Measurements from ENCODE around the gene ABHD16A.

The ABHD16A gene

GRCh38 chr6:31658983-31659648 lies 44.0 kb downstream of the ABHD16A start:
- TF ChIP-seq LEF1 (IDR thresholded peaks at IDR 0.05; ENCODE audit: borderline replicate concordance), result no peak
- TF ChIP-seq FOXM1 (IDR thresholded peaks at IDR 0.05; ENCODE audit: borderline replicate concordance), result 0 out of 2 replicates have a peak, but pooled peaks have one; percentile 2
- TF ChIP-seq ELF4 (IDR thresholded peaks at IDR 0.05), result no peak
- TF ChIP-seq, protein P1, sequence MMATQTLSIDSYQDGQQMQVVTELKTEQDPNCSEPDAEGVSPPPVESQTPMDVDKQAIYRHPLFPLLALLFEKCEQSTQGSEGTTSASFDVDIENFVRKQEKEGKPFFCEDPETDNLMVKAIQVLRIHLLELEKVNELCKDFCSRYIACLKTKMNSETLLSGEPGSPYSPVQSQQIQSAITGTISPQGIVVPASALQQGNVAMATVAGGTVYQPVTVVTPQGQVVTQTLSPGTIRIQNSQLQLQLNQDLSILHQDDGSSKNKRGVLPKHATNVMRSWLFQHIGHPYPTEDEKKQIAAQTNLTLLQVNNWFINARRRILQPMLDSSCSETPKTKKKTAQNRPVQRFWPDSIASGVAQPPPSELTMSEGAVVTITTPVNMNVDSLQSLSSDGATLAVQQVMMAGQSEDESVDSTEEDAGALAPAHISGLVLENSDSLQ (IDR thresholded peaks at IDR 0.05), result no peak
- TF ChIP-seq HDGF (IDR thresholded peaks at IDR 0.05; ENCODE audit: borderline replicate concordance), result no peak
- no peak for DNase-seq (ENCODE audit: extremely low spot score)
- ChIA-PET POLR2A (interaction anchor here (0.6 to 2.4 kb wide), 3 partner anchors 118 to 469 kb away, joined by 4 to 15 read pairs (median 4); partner anchors contain the start of genes ATF6B, DDX39B and NEU1), CTCF (interaction anchor here (0.5 kb wide), 1 partner anchor 171 kb away, joined by 3 read pairs; no protein-coding TSS in a partner anchor)

DNA sequence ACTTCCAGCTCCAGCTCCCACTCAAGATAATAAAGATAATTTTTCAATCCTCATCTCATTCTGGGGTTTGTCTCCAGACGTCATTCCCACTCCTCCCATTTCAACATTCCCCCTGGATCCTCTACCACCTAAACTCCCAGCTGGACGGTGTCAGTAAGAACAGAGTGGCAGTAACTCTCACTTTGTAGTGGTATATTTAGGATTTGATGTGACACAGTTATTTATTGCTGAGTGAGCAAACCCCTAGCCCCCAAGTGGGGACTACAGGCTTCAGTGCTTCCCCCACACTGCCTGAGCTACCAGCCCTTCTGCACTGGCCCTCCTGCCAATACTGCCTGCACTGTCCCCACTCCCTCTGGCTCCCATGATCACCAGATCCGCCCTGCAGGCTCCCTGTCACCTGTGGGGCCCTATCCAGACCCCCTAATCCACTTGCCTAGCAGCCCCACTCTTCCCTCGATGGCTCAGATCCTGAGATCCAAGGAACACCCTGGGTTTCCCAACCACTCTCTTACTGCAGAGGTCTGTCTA lies 44.9 kb downstream of the ABHD16A start:
- CTCF ChIA-PET, result no interaction called here
- TF ChIP-seq, protein P1 (IDR thresholded peaks at IDR 0.05), result no peak
- no peak for TF ChIP-seq BHLHE40 (IDR thresholded peaks at IDR 0.05; ENCODE audit: borderline replicate concordance)
- no peak for TF ChIP-seq ELF4 (IDR thresholded peaks at IDR 0.05)
- TF ChIP-seq LEF1 (IDR thresholded peaks at IDR 0.05; ENCODE audit: borderline replicate concordance), result no peak
- POLR2A ChIA-PET, result no interaction called here
- no peak for DNase-seq (ENCODE audit: extremely low spot score)

- CTCF ChIA-PET, result no interaction called here
- TF ChIP-seq L3MBTL2 (conservative IDR thresholded peaks at IDR 0.05) (no peak), ELF4 (IDR thresholded peaks at IDR 0.05) (no peak), FOXK2 (IDR thresholded peaks at IDR 0.05) (no peak)
- no peak for DNase-seq (ENCODE audit: extremely low spot score)
- POLR2A ChIA-PET, result no interaction called here
Measured at GRCh38 chr6:31657406-31658157, 45.5 kb downstream of the ABHD16A start.

- ChIA-PET POLR2A (interaction anchor here (0.7 to 1.8 kb wide), 5 partner anchors 9 to 1316 kb away, joined by 3 to 11 read pairs (median 4); partner anchors contain the start of genes CSNK2B and GPANK1), CTCF (no interaction called here)
- no peak for DNase-seq (ENCODE audit: extremely low spot score)
- TF ChIP-seq ELF4 (IDR thresholded peaks at IDR 0.05), result no peak
- no peak for TF ChIP-seq HDGF (IDR thresholded peaks at IDR 0.05; ENCODE audit: borderline replicate concordance)
- no peak for TF ChIP-seq ARNT (IDR thresholded peaks at IDR 0.05)
- TF ChIP-seq FOXA1 (IDR thresholded peaks at IDR 0.05), result no peak
- no peak for TF ChIP-seq SP1 (IDR thresholded peaks at IDR 0.05)
- TF ChIP-seq TARDBP (IDR thresholded peaks at IDR 0.05), result no peak
- TF ChIP-seq NFRKB (IDR thresholded peaks at IDR 0.05), result no peak
- TF ChIP-seq L3MBTL2 (conservative IDR thresholded peaks at IDR 0.05), result no peak
- no peak for TF ChIP-seq ZNF384 (IDR thresholded peaks at IDR 0.05)
Measured at GRCh38 chr6:31655349-31656237, 47.5 kb downstream of the ABHD16A start, which contains the start of gene APOM. TSS of gene APOM (plus strand) at chr6:31655894. CDS start at chr6:31655967, 73 bp downstream.

DNA sequence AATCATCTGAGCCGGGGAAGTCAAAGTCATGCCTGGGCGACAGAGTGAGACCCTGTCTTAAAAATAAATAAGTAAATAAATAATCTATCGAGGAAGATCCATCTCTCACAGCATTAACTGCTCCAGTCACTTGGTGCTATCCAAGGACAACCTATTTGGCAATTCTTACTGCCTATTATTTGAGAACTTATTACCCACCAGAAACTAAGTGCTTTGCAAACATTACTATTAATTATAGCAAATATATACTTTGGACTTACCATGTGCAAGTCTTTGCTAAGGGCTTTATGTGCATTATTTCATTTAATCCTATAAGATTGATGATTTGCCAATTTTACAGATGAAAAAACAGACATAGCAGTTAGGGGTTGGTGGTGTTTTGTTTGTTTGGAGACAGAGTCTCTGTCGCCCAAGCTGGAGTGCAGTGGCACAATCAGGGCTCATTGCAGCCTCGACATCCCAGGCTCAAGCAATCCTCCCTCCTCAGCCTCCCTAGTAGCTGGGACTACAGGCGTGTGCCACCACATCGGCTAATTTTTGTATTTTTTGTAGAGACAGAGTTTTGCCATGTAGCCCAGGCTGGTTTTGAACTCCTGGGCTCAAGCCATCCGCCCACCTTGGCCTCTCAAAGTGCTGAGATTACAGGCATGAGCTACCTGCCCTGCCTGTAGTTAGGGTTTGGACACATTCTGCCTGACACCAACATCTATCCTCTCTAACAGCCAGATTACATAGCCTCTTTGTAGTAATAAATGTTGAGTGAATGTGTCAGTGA lies 48.4 kb downstream of the ABHD16A start:
- POLR2A ChIA-PET, result interaction anchor here (1.1 to 4.5 kb wide), 3 partner anchors 10 to 1317 kb away, joined by 4 to 24 read pairs (median 11); partner anchors contain the start of genes GPANK1 and PRRC2A
- CTCF ChIA-PET, result interaction anchor here (0.7 kb wide), 1 partner anchor 136 kb away, joined by 6 read pairs; no protein-coding TSS in a partner anchor
- no peak for DNase-seq (ENCODE audit: extremely low spot score)
- TF ChIP-seq SUZ12 (IDR thresholded peaks at IDR 0.05) (no peak), HDGF (IDR thresholded peaks at IDR 0.05; ENCODE audit: borderline replicate concordance) (no peak), FOXA1 (IDR thresholded peaks at IDR 0.05) (no peak), ARNT (IDR thresholded peaks at IDR 0.05) (no peak), TARDBP (IDR thresholded peaks at IDR 0.05) (no peak), L3MBTL2 (conservative IDR thresholded peaks at IDR 0.05) (no peak), ELF4 (IDR thresholded peaks at IDR 0.05) (no peak), ZNF384 (IDR thresholded peaks at IDR 0.05) (no peak), CTBP1 (IDR thresholded peaks at IDR 0.05; ENCODE audit: borderline replicate concordance) (no peak), NFRKB (IDR thresholded peaks at IDR 0.05) (no peak), FOXK2 (IDR thresholded peaks at IDR 0.05) (no peak), FOXM1 (IDR thresholded peaks at IDR 0.05; ENCODE audit: borderline replicate concordance) (no peak), SP1 (IDR thresholded peaks at IDR 0.05) (no peak), LEF1 (IDR thresholded peaks at IDR 0.05; ENCODE audit: borderline replicate concordance) (no peak)
- TF ChIP-seq, protein P1 (IDR thresholded peaks at IDR 0.05), result no peak

Data from HEK293T (cell line).